B cell (primary cell): ENCODE measurements around the gene GSTO2. TPM values are rescaled to one million over a fixed set of nuclear protein-coding genes. Genes with fewer than 3 reads are reported as not detected.

Experiments used
- ATAC-seq: fragments of 200-7000 bp; cut with Tn5 transposase; one replicate; pipeline ENCODE4 v1.10.0; 2021; ENCODE audit warnings: low read depth, mild to moderate bottlenecking, moderate number of reproducible peaks, moderate library complexity
- CTCF ChIA-PET: fragments of 350-600 bp; sonication (Branson Sonifier 250); formaldehyde crosslinking; loops from one replicate; lab custom pipeline; 2021; ENCODE audit warnings: antibody characterized with exemption, inconsistent platforms; lab: Charles Lee
- POLR2A ChIA-PET: fragments of 350-600 bp; sonication (Branson Sonifier 250); formaldehyde crosslinking; loops from one replicate; lab custom pipeline; 2021; ENCODE audit warnings: antibody characterized with exemption; lab: Charles Lee
- DNase-seq: peaks from one replicate; pipeline ENCODE4 v3.0.0; 2013
- H2AFZ ChIP-seq: 2 replicates; pipeline ENCODE4 v1.6.1; 2012; ENCODE audit warnings: mild to moderate bottlenecking, low read depth, low read length; ENCODE audit not compliant: insufficient read depth, poor library complexity, severe bottlenecking
- H3K27ac ChIP-seq, 2 donors: 1 replicate in 1 of 2; 2 replicates in 1 of 2; pipeline ENCODE4 v1.5.1; 2012 to 2013; ENCODE audit warnings: low read length in 2 of 2, mild to moderate bottlenecking in 2 of 2, moderate library complexity in 1 of 2
- H3K27me3 ChIP-seq, 4 experiments: fragments of 200-600 bp in 1 of 4; sonication (generic) in 1 of 4; replicated peaks in 1 of 4; 1 replicate in 2 of 4; 2 replicates in 2 of 4; pipeline versions ENCODE4 v1.6.1 to v1.7.0; 2013 to 2016; ENCODE audit warnings: low read length in 3 of 4, mild to moderate bottlenecking in 2 of 4, mixed read lengths in 1 of 4, moderate library complexity in 1 of 4; ENCODE audit not compliant: insufficient read depth in 4 of 4, control insufficient read depth in 3 of 4; ENCODE audit errors: control extremely low read depth in 1 of 4
- H3K36me3 ChIP-seq, 2 experiments: replicated peaks in 1 of 2; 1 replicate in 1 of 2; 2 replicates in 1 of 2; pipeline versions ENCODE4 v1.6.1 to v1.7.1; 2013; ENCODE audit warnings: low read length in 1 of 2; ENCODE audit not compliant: insufficient read depth in 2 of 2, control insufficient read depth in 1 of 2; ENCODE audit errors: control extremely low read depth in 1 of 2, extremely low read depth in 1 of 2
- H3K4me1 ChIP-seq, 2 donors: fragments of 200-600 bp in 1 of 2; sonication (generic) in 1 of 2; 1 replicate in 1 of 2; 2 replicates in 1 of 2; pipeline versions ENCODE4 v1.5.1 to v1.6.1; 2013 to 2017; ENCODE audit warnings: low read length in 2 of 2; ENCODE audit not compliant: control insufficient read depth in 2 of 2, insufficient read depth in 2 of 2
- H3K4me2 ChIP-seq: replicated peaks from 2 replicates; pipeline ENCODE3; 2012; ENCODE audit warnings: mild to moderate bottlenecking, low read depth, low read length; ENCODE audit not compliant: poor library complexity, severe bottlenecking
- H3K4me3 ChIP-seq, 5 experiments: fragments of 200-600 bp in 1 of 5; sonication (generic) in 1 of 5; 1 replicate in 3 of 5; 2 replicates in 2 of 5; pipeline versions ENCODE4 v1.5.1 to v1.7.0; 2011 to 2016; ENCODE audit warnings: low read length in 4 of 5, mild to moderate bottlenecking in 4 of 5, low read depth in 2 of 5, control low read depth in 1 of 5, moderate library complexity in 1 of 5; ENCODE audit not compliant: insufficient read depth in 1 of 5; ENCODE audit errors: control extremely low read depth in 1 of 5, extremely low read depth in 1 of 5
- H3K79me2 ChIP-seq: fragments of 200-600 bp; sonication (generic); one replicate; pipeline ENCODE4 v1.6.0; 2016; ENCODE audit warnings: low read length; ENCODE audit not compliant: control insufficient read depth, insufficient read depth
- H3K9ac ChIP-seq: fragments of 200-600 bp; sonication (generic); 2 replicates; pipeline ENCODE4 v1.6.1; 2017; ENCODE audit warnings: mild to moderate bottlenecking, low read length, moderate library complexity
- H3K9me3 ChIP-seq, 3 donors: one replicate each; pipeline versions ENCODE4 v1.6.1 to v1.7.1; 2013; ENCODE audit warnings: low read length in 2 of 3; ENCODE audit not compliant: control insufficient read depth in 2 of 3, insufficient read depth in 1 of 3; ENCODE audit errors: control extremely low read depth in 1 of 3
- H4K20me1 ChIP-seq: 2 replicates; pipeline ENCODE4 v1.6.0; 2012; ENCODE audit warnings: mild to moderate bottlenecking, low read length; ENCODE audit not compliant: insufficient read depth, control insufficient read depth, poor library complexity, severe bottlenecking
- H3K27ac Mint-ChIP-seq: one replicate; pipeline ENCODE4 v1.8.0; 2021; ENCODE audit warnings: mixed read lengths
- H3K27me3 Mint-ChIP-seq: one replicate; pipeline ENCODE4 v1.8.0; 2021; ENCODE audit warnings: mixed read lengths
- H3K4me1 Mint-ChIP-seq: one replicate; pipeline ENCODE4 v1.8.0; 2021; ENCODE audit warnings: mixed read lengths
- H3K4me3 Mint-ChIP-seq: one replicate; pipeline ENCODE4 v1.8.0; 2021; ENCODE audit warnings: mixed read lengths
- H3K9me3 Mint-ChIP-seq: one replicate; pipeline ENCODE4 v1.8.0; 2022; ENCODE audit warnings: mixed read lengths; ENCODE audit not compliant: insufficient read depth
- CTCF ChIP-seq: fragments of 200-600 bp; IDR thresholded peaks from one replicate; pipeline ENCODE4 v1.8.0; 2022; ENCODE audit warnings: antibody characterized with exemption, mild to moderate bottlenecking
- EZH2 ChIP-seq: IDR thresholded peaks from 2 replicates; pipeline ENCODE4 v1.6.1; 2012; ENCODE audit warnings: borderline replicate concordance, low read depth, mild to moderate bottlenecking, moderate library complexity, low read length; ENCODE audit not compliant: insufficient read depth, poor library complexity, severe bottlenecking
- WGBS: methylation state at CpG from one replicate; pipeline ENCODE4 v1.1.5; 2013; ENCODE audit warnings: missing lambda C conversion rate; ENCODE audit not compliant: insufficient coverage; 5-methylcytosine and 5-hydroxymethylcytosine counted together
- intact Hi-C: fragments of 100-400 bp; cut with micrococcal nuclease; formaldehyde crosslinking; loops from one replicate; pipeline ENCODE4 v1.10.0; 2022
- polyA plus RNA-seq: library from polyadenylated mRNA; depleted of rRNA; stranded (reverse); fragments of >200 nt; gene quantifications from 2 replicates; pipeline ENCODE4 v1.2.3, GENCODE V29; 2012
- total RNA-seq, 2 donors: library from RNA; stranded (reverse); fragments of 120-200 nt in 1 of 2; gene quantifications; 1 replicate in 1 of 2; 2 replicates in 1 of 2; pipeline versions ENCODE4 v1.2.3 to v1.2.4, GENCODE V29; 2013 to 2022

GSTO2 gene
- total and polyA plus RNA-seq, 2 donors (not counting 1 experiment from before 2014, with no cell fraction given), result 0.16 to 0.89 TPM

DNA sequence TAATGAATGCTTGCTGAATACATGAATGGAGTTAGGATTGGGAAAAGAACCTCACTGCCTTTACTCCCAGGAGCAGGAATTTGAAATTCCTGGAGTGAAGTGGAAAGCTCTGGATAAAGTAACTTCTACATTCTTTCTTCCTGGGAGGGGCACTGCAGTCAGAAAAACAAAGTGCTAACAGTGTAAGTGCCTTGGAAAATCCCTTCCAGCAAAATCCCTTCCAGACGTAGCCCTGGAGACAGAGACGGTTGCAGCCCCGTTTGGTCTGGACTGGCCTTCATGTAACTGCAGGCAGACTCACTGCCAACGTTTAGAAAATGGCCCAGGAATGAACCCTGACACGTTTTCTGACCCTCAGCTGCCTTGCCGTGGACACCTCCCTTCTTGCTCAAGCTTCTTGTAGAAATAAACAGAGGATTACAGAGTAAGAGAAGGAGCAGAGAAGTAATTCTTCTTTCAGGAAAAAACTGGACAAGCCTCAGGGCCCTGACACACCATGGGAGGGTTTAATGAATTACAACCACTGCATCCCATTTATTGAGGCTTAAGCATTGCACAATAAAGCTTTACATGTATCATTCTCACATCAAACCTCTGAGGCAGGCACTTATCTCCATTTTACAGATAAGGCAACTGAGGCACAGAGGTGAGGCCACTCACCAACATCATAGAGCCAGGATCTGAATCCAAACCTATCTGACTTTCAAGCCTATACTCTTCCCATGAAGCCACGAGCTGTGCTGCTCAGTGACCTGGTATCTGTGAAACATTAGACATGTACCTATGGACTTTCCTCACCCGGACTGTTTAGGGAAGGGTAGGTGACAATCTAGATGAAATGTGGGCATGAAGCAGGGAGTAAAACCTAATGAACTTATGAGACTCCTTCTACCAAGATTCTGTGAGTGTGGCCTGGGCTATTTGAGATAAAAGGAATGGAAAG is 61.5 kb downstream of the GSTO2 start:
- Mint-ChIP-seq H3K9me3 (no peaks in the 10 kb centered on the region), H3K4me1 (peaks cover 97% of the 10 kb centered on the region), H3K27ac (peak overlapping the region; percentile 89), H3K27me3 (no peaks in the 10 kb centered on the region), H3K4me3 (peak overlapping the region; percentile 69)
- H3K79me2 ChIP-seq, result peaks cover 100% of the 10 kb centered on the region
- ChIA-PET POLR2A (interaction anchor here (2.1 kb wide), 1 partner anchor 8 kb away, joined by 15 read pairs; the partner anchor contains the start of gene ITPRIP), CTCF (interaction anchor here (0.8 to 7.8 kb wide), 4 partner anchors 8 to 39 kb away, joined by 3 to 47 read pairs (median 26); partner anchors contain the start of gene ITPRIP)
- WGBS, result 83% methylated on average over 5 of the region's 8 CpGs
- H3K27ac ChIP-seq, result peak overlapping the region in 1 of 2 donors; percentile 58
- H3K4me1 ChIP-seq, result peaks cover 74 to 92% of the 10 kb centered on the region in 2 donors
- H3K36me3 ChIP-seq, result peaks cover 0 to 19% of the 10 kb centered on the region in 2 experiments
- no peaks in the 10 kb centered on the region for H3K27me3 ChIP-seq
- peaks cover 100% of the 10 kb centered on the region for H4K20me1 ChIP-seq
- intact Hi-C loops, result no loop called here
- DNase-seq, result no peak
- ATAC-seq, result no peak
- H2AFZ ChIP-seq, result no peak overlapping the region
- H3K9ac ChIP-seq, result no peak overlapping the region
- no peak overlapping the region for H3K4me3 ChIP-seq
- TF ChIP-seq EZH2 (no peak), CTCF (no peak)
- peak overlapping the region; percentile 72 for H3K4me2 ChIP-seq
- no peaks in the 10 kb centered on the region for H3K9me3 ChIP-seq
